Testis (tissue), 3 donors: ENCODE measurements around the gene GABBR2. TPM values are rescaled to one million over a fixed set of nuclear protein-coding genes. Genes with fewer than 3 reads are reported as not detected.

ENCODE experiments used
- DNase-seq: peaks from one replicate; pipeline ENCODE4 v3.0.0-alpha.2; 2019
- H3K27ac ChIP-seq, 2 donors: fragments of 200-600 bp; sonication (generic); one replicate each; pipeline ENCODE4 v1.5.1; 2019
- H3K27me3 ChIP-seq: fragments of 200-600 bp; sonication (generic); one replicate; pipeline ENCODE4 v1.5.1; 2019
- H3K36me3 ChIP-seq: fragments of 200-600 bp; sonication (generic); one replicate; pipeline ENCODE4 v1.5.1; 2017; ENCODE audit warnings: low read depth; ENCODE audit errors: missing control alignments
- H3K4me1 ChIP-seq: fragments of 200-600 bp; sonication (generic); one replicate; pipeline ENCODE4 v1.5.1; 2019
- H3K4me3 ChIP-seq, 2 donors: fragments of 200-600 bp; sonication (generic); one replicate each; pipeline ENCODE4 v1.5.1; 2017 to 2019
- H3K9me3 ChIP-seq: fragments of 200-600 bp; sonication (generic); one replicate; pipeline ENCODE4 v1.5.1; 2017
- CTCF ChIP-seq, 3 experiments: fragments of 450-650 bp in 2 of 3; fragments of 200-600 bp in 1 of 3; sonication (generic) in 1 of 3; IDR thresholded peaks; one replicate each; pipeline ENCODE4 v1.5.1; 2016 to 2019; ENCODE audit warnings: antibody characterized with exemption in 3 of 3, mild to moderate bottlenecking in 2 of 3, moderate library complexity in 1 of 3
- POLR2A ChIP-seq: fragments of 450-650 bp; IDR thresholded peaks from one replicate; pipeline ENCODE4 v1.6.1; 2017; ENCODE audit warnings: antibody characterized with exemption, mild to moderate bottlenecking, moderate library complexity
- WGBS, 2 donors: methylation state at CpG; one replicate each; pipeline ENCODE4 v1.1.5; 2018; 5-methylcytosine and 5-hydroxymethylcytosine counted together
- intact Hi-C: fragments of 100-400 bp; cut with DNase I; formaldehyde crosslinking; loops from one replicate; pipeline ENCODE4 v1.15.1; 2023; ENCODE audit warnings: low total_unique reads
- polyA plus RNA-seq: library from polyadenylated mRNA; stranded (reverse); fragments of 350-450 nt; fragmentation: Illumina TruSeq; extraction: RNeasy Lipid Tissue Mini Kit (QIAGEN cat#74804); gene quantifications from one replicate; pipeline ENCODE4 v1.2.3, GENCODE V29; 2014; ENCODE audit warnings: low read depth, low replicate concordance; ENCODE audit not compliant: insufficient read depth
- total RNA-seq, 2 donors: library from RNA; depleted of rRNA; stranded (reverse); fragments of >200 nt; gene quantifications; one replicate each; pipeline ENCODE4 v1.2.3, GENCODE V29; 2016

GABBR2 gene
- total and polyA plus RNA-seq, 3 donors from 2014 or later = 3.0 to 8.1 (median 6.9) TPM

- Histone ChIP-seq H3K27me3 (no peaks in the 10 kb centered on the region), H3K9me3 (no peaks in the 10 kb centered on the region), H3K27ac (no peak overlapping the region), H3K4me1 (no peaks in the 10 kb centered on the region), H3K4me3 (no peak overlapping the region), H3K36me3 (no peaks in the 10 kb centered on the region)
- TF ChIP-seq POLR2A = no peak
- TF ChIP-seq CTCF (IDR thresholded peaks at IDR 0.05) = no peak
- intact Hi-C loops = no loop called here
- DNase-seq = no peak
Measured at GRCh38 chr9:98373609-98374008, 335.1 kb downstream of the GABBR2 start.

GRCh38 chr9:98372077-98372836 is 336.5 kb downstream of the GABBR2 start:
- TF ChIP-seq POLR2A (no peak), CTCF (IDR thresholded peaks at IDR 0.05) (no peak)
- WGBS, 2 donors = 68 to 70% methylated on average over 5 to 6 of the region's 7 CpGs
- no peaks in the 10 kb centered on the region for H3K4me1 ChIP-seq
- intact Hi-C loops = no loop called here
- no peaks in the 10 kb centered on the region for H3K27me3 ChIP-seq
- no peaks in the 10 kb centered on the region for H3K9me3 ChIP-seq
- no peak for DNase-seq
- H3K27ac ChIP-seq = no peak overlapping the region
- H3K4me3 ChIP-seq = no peak overlapping the region
- H3K36me3 ChIP-seq = no peaks in the 10 kb centered on the region

- WGBS, 2 donors = 73 to 91% methylated on average over 4 of the region's 4 CpGs
- TF ChIP-seq CTCF (IDR thresholded peaks at IDR 0.05) (no peak), POLR2A (no peak)
- Histone ChIP-seq H3K27ac (no peak overlapping the region), H3K27me3 (no peaks in the 10 kb centered on the region), H3K9me3 (no peaks in the 10 kb centered on the region), H3K4me3 (no peak overlapping the region), H3K36me3 (no peaks in the 10 kb centered on the region), H3K4me1 (no peaks in the 10 kb centered on the region)
- no peak for DNase-seq
- intact Hi-C loops = no loop called here
Measured at GRCh38 chr9:98370976-98371315, 337.8 kb downstream of the GABBR2 start.

DNA sequence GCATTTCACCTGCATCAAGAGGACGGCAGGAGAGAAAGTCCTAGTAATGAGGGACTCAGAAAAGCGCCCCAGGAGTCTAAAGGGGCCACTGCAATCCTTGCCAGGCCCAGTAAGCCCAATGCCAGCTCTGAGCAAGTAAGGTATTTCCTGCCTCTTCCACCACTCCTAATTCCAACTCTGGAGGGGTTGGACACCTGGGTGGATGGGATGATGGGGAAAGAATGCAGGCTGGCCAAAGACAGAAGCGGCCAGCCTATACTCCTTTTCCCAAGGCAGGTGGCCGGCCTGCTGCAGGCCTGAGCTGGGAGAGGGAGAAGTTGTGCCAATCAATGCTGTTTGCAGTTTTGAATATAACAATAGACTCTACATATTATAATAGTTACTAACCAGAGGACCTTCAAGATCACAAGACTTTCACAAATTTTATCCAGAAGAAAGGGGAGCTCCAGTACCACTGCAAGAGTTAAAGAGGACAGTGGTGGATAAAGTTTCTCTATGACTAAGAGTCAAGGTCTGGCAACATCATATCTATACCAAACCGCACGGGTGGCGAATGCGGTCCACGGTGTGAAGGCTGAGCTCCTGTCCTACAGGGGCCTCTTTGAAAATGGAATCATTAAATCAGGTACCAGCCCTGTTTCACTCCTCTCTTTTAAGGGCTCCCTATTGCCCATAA is 338.3 kb downstream of the GABBR2 start:
- Histone ChIP-seq H3K9me3 (no peaks in the 10 kb centered on the region), H3K4me1 (no peaks in the 10 kb centered on the region), H3K27ac (no peak overlapping the region), H3K36me3 (no peaks in the 10 kb centered on the region), H3K4me3 (no peak overlapping the region), H3K27me3 (no peaks in the 10 kb centered on the region)
- WGBS, 2 donors = 73 to 83% methylated on average over 9 of the region's 9 CpGs
- DNase-seq = no peak
- TF ChIP-seq CTCF (IDR thresholded peaks at IDR 0.05) (no peak), POLR2A (no peak)
- intact Hi-C loops = no loop called here

GRCh38 chr9:98369896-98370295 is 338.8 kb downstream of the GABBR2 start:
- H3K4me1 ChIP-seq = no peaks in the 10 kb centered on the region
- TF ChIP-seq CTCF (IDR thresholded peaks at IDR 0.05) = no peak
- no peak for TF ChIP-seq POLR2A
- WGBS, 2 donors = 85 to 98% methylated on average over 2 of the region's 2 CpGs
- no peak overlapping the region for H3K4me3 ChIP-seq
- no peaks in the 10 kb centered on the region for H3K36me3 ChIP-seq
- no peak overlapping the region for H3K27ac ChIP-seq
- H3K27me3 ChIP-seq = no peaks in the 10 kb centered on the region
- no peak for DNase-seq
- no peaks in the 10 kb centered on the region for H3K9me3 ChIP-seq
- intact Hi-C loops = no loop called here
